IPS-18c (cell line): ENCODE results near the gene TRIO.

Source experiments
- H3K4me3 ChIP-seq: 2 replicates; pipeline ENCODE4 v1.7.0; 2013; ENCODE audit warnings: low read depth, mild to moderate bottlenecking, low read length, moderate library complexity; ENCODE audit not compliant: insufficient read depth
- H3K9me3 ChIP-seq: one replicate; pipeline ENCODE4 v1.6.1; 2013; ENCODE audit warnings: mild to moderate bottlenecking, low read length, moderate library complexity; ENCODE audit not compliant: control insufficient read depth, insufficient read depth

The TRIO gene

GRCh38 chr5:14450742-14451141 lies 307.6 kb downstream of the TRIO start:
- no peaks in the 10 kb centered on the region for H3K9me3 ChIP-seq
- H3K4me3 ChIP-seq, result no peak overlapping the region

- peaks cover 2% of the 10 kb centered on the region for H3K9me3 ChIP-seq
- no peak overlapping the region for H3K4me3 ChIP-seq
Observed at GRCh38 chr5:14451871-14452270, 308.7 kb downstream of the TRIO start.

DNA sequence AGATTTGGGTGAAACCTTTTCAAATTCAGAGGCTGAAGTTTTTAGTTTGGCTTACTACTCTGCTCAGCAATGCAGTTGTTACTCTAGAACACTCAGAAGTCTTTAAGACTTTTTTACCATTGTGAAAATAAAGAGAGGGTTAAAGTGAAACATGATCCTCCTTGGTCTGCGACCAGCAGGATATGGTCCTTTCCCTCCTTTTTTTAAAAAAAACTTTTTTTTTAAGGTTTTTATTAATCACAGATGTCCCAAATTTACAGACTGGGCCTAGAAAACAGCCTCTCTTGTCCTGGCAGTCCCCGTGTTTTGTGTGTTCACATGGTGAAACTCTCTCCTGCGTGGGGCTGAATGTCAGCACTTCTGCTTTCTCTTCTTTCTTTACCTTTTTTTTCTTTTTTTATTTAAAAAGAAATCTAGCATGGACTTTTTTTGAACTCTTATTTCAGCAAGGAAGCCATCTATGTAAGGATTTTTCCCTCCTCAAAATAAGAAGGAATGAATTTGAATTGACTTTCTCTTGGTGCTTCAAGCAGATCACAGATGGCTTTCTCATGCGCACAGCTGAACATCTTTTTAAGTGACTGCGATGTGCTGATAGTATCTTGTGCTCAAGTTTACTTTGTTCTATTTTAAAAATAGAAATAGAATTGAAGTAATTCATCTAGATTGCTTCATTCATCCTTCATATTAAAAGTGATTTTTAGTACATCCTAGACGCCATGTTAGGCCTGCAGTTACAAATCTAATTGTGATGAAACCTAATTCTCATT lies 309.7 kb downstream of the TRIO start:
- Histone ChIP-seq H3K9me3 (peaks cover 2% of the 10 kb centered on the region), H3K4me3 (no peak overlapping the region)

- Histone ChIP-seq H3K4me3 (no peak overlapping the region), H3K9me3 (peaks cover 2% of the 10 kb centered on the region)
Observed at GRCh38 chr5:14453481-14453880, 310.3 kb downstream of the TRIO start.

- H3K4me3 ChIP-seq, result no peak overlapping the region
- H3K9me3 ChIP-seq, result peaks cover 2% of the 10 kb centered on the region
Observed at GRCh38 chr5:14455814-14456321, 312.7 kb downstream of the TRIO start.

DNA sequence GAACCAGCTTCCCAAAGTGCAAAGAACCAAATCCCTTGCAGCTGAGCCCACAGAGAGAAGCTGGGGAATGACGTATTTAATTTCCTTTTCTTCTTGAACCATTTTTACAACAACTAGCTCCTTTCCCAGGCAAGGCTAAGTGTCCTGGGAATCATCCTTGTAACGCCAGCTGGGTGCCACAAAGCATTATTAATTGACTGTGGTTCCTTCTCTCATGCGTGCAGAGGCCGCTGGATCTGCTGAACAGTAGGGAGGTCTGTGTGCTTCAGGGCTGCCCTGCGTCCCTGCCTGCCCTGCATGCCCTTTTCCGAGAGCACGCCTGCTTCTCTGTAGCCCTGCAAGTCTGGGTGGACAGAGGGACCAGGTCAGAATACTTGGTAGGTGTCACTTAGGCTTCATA lies 314.3 kb downstream of the TRIO start:
- Histone ChIP-seq H3K9me3 (peaks cover 2% of the 10 kb centered on the region), H3K4me3 (no peak overlapping the region)

- no peak overlapping the region for H3K4me3 ChIP-seq
- peaks cover 2% of the 10 kb centered on the region for H3K9me3 ChIP-seq
Observed at GRCh38 chr5:14458414-14458813, 315.3 kb downstream of the TRIO start.

DNA sequence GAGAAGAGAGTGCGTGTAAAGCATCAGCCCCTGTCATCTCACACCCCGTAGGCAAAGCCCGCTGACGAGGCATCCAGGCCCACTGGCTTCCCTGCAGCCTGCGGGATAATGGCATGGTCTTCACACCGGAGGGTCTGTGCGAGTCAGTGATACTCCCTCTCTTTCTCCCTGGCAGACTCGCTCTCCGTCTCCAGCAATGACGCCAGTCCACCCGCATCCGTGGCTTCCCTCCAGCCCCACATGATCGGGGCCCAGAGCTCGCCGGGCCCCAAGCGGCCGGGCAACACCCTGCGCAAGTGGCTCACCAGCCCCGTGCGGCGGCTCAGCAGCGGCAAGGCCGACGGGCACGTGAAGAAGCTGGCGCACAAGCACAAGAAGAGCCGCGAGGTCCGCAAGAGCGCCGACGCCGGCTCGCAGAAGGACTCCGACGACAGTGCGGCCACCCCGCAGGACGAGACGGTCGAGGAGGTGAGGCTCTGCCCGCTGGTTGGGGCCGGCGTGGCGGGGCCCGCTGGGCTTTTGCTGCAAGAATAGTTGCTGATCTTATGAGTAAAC lies 317.8 kb downstream of the TRIO start:
- H3K4me3 ChIP-seq, result no peak overlapping the region
- H3K9me3 ChIP-seq, result peaks cover 2% of the 10 kb centered on the region

DNA sequence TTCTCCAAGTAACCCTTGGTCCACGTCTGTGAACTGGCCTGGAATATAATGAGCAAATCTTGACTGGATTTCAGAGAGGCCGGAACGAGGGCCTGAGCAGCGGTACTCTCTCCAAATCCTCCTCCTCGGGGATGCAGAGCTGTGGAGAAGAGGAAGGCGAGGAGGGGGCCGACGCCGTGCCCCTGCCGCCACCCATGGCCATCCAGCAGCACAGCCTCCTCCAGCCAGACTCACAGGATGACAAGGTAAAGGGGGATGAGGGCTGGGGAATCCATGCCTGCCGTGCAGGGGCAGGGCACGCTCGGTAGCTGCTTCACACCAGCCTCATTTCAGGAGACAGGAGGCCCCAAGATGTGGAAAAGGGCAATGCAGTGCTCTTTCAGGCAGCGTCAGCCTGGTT lies 319.5 kb downstream of the TRIO start:
- Histone ChIP-seq H3K4me3 (no peak overlapping the region), H3K9me3 (no peaks in the 10 kb centered on the region)

- Histone ChIP-seq H3K9me3 (no peaks in the 10 kb centered on the region), H3K4me3 (no peak overlapping the region)
Observed at GRCh38 chr5:14463629-14464028, 320.5 kb downstream of the TRIO start.

- H3K4me3 ChIP-seq, result no peak overlapping the region
- no peaks in the 10 kb centered on the region for H3K9me3 ChIP-seq
Observed at GRCh38 chr5:14464096-14464495, 321.0 kb downstream of the TRIO start.

GRCh38 chr5:14464671-14465070 lies 321.5 kb downstream of the TRIO start:
- Histone ChIP-seq H3K9me3 (no peaks in the 10 kb centered on the region), H3K4me3 (no peak overlapping the region)

- Histone ChIP-seq H3K9me3 (no peaks in the 10 kb centered on the region), H3K4me3 (no peak overlapping the region)
Observed at GRCh38 chr5:14465116-14465515, 322.0 kb downstream of the TRIO start.

- Histone ChIP-seq H3K4me3 (no peak overlapping the region), H3K9me3 (no peaks in the 10 kb centered on the region)
Observed at GRCh38 chr5:14465776-14466175, 322.6 kb downstream of the TRIO start.

- H3K9me3 ChIP-seq, result no peaks in the 10 kb centered on the region
- H3K4me3 ChIP-seq, result no peak overlapping the region
Observed at GRCh38 chr5:14467251-14467650, 324.1 kb downstream of the TRIO start.

DNA sequence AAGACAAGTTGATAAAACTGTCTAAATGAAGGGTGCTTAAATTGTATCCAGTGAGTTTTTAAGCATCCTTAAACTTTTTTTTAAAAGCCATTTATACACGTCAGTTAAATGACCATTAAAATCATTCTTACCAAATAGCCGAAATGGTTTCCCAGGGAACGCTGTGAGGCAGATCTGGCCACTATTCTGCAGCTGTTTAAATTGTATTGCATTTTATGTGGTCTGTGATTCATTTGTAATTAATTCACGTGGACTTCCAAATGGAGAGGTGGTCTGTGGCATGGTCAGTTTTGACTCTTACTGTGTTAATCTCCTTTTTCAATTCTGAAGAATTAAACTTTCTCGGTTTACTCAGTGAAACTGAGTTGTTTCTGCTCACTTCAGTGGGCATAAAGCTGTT lies 324.7 kb downstream of the TRIO start:
- no peak overlapping the region for H3K4me3 ChIP-seq
- H3K9me3 ChIP-seq, result no peaks in the 10 kb centered on the region

GRCh38 chr5:14469551-14470377 lies 326.6 kb downstream of the TRIO start:
- no peaks in the 10 kb centered on the region for H3K9me3 ChIP-seq
- no peak overlapping the region for H3K4me3 ChIP-seq

DNA sequence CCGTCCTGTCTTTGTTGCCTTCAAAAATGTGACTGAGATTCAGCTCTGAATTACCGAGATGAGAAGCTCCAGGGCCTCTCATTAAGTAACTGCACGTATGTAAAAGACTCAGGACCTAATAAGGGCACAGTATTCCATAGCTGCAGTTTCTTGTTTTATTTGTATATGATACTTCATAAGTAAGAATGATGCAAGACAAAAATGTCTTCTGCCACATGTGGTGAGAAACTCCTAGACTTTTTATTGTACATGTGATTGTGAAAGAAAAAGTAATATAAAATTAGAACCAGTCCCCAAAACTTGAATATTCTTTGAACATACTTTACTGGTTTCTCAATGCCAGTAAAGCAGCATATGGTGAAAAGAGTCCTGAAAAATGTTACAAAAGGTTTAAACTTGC lies 328.4 kb downstream of the TRIO start:
- H3K9me3 ChIP-seq, result no peaks in the 10 kb centered on the region
- no peak overlapping the region for H3K4me3 ChIP-seq
